HG03066 (cell line): Measurements from ENCODE around the gene NEUROD1.
"Not testable (repeated sequence)": the region's sequence is repeated elsewhere in the genome, so short reads cannot be mapped to it uniquely, and the experiment has no call there.

ENCODE experiments used
- ATAC-seq: cut with Tn5 transposase; IDR thresholded peaks from one replicate; pipeline ENCODE4 v1.9.1; 2021; ENCODE audit warnings: low read depth; ENCODE audit not compliant: unreplicated experiment

NEUROD1 gene

DNA sequence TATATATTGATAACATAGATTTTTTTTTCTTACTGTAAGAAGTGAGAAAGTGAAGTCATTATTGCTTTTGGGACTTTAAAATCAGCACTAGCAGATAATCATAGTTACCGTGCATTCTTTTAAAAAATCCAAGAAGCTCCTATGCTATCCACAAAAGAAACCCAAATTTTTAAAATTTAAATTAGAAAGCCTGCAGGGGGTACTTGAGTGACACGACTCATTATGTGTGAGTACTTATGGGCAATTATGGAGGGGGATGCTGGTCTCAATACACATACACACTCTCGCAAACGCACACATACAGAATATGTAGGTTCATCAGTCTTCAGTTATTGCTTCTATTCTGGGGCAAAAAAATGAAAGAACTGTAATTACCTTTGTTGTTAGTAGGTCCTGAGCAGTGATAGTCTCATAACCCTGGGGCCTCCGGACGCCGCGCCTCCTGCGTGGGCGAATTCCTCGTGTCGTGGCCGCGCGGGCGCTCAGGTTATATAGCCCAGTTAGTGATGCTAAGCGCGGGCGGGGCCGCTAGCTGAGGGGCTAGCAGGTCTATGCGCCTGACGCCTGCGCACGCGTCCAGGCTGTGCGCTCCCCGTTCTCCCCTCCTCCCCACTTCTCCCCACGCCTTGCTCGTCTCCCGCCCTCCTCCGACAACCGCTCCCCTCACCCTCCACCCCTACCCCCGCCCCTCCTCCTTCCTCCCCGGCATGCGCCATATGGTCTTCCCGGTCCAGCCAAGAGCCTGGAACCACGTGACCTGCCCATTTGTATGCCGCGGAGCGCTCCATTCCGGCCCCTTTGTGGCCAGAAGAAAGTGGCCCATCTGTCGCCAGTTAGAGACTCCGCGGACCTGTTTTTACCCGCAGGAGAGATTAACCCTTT is at the start of gene NEUROD1:
Gene NEUROD1, minus strand, starts transcription at position 463 of the 882 bp plus-strand sequence. CDS start 1,657 bp downstream, outside the sequence.
- no peak for ATAC-seq

DNA sequence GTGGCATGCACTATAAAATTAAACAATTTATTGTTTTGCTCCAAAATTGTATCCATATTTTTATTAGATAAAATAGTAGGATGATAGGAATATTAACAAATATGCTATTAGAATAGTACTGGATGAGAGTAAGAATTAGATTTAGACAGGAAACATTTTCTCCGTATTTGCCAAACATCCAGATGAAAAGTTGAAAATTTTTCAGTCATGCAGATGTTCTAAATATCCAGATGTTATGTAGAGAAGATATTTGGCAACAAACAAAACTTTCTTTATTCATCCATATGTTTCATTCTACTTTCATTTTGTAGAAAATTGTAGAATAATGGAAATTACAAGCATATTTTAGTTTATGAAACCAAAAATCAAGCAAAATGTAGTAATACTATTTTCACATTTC is 45.2 kb upstream of the NEUROD1 start:
- ATAC-seq: no peak

DNA sequence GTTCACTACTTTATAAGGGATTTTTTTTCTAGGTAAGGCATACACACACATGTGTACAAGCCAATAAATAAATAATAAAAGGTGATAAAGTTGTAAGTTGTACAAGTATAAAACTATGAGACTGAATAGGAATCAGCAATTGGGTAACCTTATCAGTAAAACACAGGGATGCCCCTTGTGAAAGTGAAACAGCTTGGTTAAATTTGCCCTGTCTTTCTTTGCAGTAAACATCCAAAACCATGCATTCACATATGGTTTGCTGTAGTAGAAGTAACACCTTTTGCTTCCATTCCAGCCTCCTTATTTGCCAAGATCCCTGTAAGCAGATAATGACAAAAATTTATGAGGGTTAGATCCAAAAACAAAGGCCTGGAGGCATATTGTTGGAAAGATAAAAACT is 44.3 kb upstream of the NEUROD1 start:
- ATAC-seq: no peak

DNA sequence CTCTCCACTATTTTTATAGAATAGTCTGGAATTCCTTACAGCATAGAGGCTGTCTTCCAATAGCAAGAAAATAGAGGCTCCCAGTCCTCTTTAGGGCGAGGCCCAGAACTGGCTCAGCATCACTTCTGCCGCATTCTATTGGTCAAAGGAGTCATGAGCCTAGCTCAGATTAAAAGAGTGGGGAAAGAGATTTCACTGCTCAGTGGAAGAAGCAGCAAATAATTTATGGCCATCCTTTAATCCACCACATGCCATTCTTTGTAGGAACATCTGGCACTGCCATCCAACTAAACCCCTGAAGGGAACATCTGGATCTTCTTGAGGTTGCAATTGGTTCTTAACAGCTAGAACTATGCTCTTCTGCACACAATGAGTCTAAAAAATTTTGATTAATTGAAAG is 43.4 kb upstream of the NEUROD1 start:
- no peak for ATAC-seq

DNA sequence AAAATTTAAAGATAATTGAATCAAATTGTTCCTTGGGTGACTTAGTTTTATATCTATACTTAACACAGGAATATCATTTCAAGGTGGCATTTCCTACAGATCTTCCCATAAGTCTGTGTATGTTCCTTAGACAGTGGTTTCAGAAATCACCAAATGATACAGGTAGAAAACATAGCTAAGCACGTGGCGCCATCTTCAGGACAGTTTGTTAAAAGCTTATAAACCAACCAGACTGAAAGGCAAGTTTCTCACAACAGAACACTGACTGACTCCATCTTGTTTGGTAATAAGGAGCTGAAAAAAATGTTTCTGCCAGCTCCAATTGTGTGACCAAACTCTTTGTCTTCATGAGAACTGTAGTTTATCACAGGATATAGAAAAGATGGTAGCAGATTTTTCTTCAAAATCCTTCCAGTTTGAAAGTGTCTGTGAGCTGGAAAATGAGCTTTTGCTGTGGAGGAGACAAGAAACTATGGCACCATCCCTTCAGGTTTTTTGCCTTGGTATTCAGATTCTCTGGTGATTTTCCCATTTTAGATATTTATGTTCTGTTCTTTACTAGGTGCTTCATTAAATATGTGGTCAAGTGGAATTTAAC is 34.8 kb upstream of the NEUROD1 start:
- peak; percentile 91 for ATAC-seq

DNA sequence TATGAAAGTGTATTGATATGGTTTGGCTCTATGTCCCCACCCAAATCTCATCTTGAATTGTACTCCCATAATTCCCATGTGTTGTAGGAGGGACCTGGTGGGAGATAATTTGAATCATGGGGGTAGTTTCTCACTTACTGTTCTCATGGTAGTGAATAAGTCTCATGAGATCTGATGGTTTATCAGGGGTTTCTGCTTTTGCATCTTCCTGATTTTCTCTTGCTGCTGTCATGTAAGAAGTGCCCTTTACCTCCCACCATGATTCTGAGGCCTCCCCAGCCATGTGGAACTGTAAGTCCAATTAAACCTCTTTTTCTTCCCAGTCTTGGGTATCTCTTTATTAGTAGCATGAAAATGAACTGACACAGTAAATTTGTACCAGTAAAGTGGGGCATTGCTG is 30.7 kb upstream of the NEUROD1 start:
- not testable (repeated sequence) for ATAC-seq

DNA sequence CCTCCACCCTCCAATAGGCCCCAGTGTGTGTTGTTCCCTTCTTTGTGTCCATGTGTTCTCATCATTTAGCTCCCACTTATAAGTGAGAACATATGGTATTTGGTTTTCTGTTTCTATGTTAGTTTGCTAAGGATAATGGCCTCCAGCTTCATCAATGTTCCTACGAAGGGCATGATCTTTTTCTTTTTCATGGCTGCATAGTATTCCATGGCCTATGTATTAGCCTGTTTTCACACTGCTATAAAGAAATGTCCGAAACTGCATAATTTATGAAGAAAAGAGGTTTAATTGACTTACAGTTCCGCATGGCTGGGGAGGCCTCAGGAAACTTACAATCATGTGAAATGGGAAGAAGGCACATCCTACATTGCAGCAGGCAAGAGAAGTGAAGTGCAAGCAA is 22.2 kb upstream of the NEUROD1 start:
- ATAC-seq: not testable (repeated sequence)

DNA sequence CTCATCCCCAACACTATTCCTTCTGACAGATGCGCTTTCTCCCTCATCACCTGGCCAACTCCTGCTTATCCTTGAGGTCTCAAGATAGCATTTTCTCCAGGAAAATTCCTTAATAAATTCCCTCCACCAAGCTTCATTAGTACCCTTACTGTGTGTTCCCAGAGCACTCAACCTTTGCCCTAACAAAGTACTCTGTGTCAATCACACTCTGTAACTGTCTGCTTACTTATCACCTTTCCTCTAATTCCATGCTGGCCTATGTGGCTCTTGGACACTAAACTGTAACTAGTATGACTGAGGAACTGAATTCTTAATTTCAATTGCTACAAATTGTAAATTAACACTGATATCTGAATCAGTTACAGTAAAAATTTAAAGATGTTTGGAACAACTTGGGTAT is 17.9 kb upstream of the NEUROD1 start:
- no peak for ATAC-seq

DNA sequence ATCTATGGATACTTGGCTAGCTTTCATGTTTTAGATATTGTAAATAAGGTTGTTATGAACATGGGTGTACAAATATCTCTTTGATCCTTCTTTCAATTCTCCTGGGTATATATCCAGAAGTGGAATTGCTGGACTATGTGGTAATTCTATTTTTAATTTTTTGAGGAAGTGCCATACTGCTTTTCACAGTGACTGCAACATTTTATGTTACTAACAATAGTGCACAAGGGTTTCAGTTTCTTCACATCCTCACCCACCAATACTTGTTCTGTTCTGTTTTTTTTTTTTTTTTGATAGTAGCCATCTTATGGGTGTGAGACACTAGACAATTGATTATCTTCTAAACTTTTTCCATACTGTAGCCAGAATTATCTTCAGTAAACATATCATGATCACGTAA is 17.3 kb upstream of the NEUROD1 start:
- no peak for ATAC-seq

DNA sequence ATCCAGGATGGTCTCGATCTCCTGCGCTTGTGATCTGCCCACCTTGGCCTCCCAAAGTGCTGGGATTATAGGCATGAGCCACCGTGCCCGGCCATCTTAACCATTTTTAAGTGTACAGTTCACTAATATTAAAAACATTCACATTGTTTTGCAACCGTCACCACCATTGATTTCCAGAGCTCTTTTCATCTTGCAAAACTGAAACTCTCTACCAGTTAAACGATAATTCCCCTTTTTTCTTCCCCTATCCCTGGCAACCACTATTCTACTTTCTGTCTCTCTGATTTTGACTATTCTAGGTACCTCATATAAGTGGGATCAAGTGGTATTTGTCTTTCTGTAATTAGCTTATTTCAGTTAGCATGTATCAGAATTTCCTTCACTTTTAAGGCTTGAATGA is 16.8 kb upstream of the NEUROD1 start:
- ATAC-seq: no peak

DNA sequence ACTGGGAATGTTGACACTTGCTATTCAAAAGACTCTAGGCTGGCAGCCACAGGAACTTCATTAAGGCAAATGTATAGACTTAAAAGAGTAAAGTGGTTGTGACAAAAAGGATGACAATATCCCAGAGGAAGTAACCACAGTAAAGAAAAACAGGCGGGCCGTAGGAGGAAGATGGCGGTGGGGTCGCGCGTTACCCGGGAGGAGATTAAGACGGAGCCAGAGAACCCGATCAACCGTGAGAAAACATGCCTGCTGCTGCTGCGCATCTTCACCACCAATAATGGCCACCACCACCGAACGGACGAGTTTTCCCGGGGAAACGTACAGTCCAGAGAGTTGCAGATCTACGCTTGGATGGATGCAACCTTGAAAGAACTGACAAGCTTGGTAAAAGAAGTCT is 14.0 kb upstream of the NEUROD1 start:
- no peak for ATAC-seq

DNA sequence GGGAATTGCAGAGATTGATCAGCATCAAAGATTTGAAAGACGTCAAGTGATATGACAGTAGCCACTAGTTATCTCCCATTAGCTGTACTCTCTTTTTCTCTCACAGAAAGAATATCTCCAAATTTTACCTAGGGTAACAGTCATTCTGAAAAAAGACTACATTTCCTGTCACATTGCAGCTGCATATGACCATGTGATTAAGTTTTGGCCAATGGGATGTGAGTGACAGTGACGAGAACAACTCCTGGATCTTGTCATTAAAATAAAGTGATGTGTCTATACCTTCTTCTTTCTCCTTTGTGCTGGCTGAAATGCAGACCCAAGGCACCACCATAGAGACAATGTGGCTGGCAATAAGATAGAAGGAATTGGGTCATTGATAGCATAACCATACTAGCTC is 10.5 kb upstream of the NEUROD1 start:
- no peak for ATAC-seq

DNA sequence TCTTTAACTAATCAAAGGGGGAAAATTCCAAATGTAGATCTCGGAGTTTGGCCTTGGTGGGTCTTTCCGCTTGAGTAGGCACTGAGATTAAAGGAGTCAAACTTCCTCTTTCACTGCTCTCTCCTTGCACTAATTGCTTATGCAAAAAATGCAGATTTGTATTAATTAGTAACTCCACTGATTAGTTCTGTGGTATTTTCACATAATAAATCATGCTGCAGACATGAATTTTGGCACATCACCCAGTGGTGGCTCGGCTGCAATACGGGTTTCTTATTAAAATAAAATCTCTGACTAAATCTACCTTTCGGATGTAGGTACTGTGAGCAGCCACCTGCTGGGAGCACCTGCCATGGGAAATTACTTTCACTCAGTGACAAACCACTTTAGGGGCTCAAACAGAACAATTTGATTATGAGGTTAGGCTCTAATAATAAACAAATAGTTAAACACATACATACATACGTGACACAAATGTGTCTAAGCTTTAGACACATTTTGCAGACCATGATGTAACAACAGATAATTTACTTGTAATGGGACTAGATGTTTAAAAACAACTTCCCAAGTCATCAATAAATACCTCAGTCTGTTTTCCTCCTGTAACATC is 6.4 kb upstream of the NEUROD1 start:
- ATAC-seq: no peak

DNA sequence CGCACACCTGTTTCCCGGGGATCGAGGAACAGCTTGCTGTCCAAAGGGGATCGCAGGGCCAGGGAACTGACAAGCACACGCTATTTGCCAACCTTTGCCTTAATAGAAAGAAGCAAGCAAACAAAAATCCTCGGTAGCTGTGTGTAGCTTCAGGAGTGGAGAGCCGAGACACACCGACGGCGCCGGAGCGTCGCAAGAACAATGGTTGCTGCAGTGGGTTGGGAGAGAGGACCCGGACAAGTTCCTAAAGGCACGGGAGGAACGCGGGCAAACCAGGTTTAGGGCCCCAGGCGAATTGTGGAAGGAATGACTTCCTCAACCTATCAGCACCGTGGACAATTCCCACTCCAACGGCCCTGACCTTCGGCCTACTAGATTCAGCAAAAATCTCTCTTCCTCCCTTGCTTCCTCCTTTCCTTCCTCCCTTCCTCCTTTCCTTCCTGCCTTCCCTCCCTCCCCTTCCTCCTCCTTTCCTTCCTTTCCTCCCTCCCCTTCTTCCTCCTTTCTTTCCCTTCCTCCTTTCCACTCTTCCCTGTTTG is 4.9 kb upstream of the NEUROD1 start:
- no peak for ATAC-seq

DNA sequence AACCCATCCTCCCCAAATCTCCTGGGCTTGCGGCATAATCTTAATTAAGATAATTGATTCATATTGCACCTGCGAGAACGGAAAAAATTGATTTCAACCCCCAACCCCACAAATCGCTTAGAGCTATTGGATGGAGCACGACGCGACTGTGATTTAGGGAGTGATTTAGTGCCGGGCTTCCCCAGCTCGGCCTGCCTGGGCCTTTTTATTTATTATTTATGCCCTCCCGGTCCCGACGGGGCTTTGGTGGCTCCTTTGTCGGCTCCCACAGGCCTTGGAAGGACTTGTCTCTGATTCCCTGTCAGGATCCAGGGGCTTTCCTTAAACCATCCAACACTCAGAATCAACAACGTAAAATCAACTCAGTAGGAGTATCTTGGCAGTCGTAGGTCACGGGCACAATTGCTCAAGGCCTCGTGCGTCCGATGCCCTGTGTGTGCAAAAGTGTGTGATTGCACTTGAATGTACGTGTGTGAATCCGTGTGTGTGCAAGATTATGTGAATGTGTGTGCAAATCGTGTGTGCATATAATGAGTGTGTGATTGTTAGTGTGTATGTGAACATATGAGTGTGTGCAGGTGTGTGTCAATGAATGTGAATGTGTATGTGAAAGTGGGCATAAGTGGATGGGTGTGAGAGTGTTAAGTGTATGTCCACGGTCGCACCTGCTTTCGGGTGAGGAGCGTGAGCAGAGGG is 4.3 kb upstream of the NEUROD1 start:
- ATAC-seq: no peak

DNA sequence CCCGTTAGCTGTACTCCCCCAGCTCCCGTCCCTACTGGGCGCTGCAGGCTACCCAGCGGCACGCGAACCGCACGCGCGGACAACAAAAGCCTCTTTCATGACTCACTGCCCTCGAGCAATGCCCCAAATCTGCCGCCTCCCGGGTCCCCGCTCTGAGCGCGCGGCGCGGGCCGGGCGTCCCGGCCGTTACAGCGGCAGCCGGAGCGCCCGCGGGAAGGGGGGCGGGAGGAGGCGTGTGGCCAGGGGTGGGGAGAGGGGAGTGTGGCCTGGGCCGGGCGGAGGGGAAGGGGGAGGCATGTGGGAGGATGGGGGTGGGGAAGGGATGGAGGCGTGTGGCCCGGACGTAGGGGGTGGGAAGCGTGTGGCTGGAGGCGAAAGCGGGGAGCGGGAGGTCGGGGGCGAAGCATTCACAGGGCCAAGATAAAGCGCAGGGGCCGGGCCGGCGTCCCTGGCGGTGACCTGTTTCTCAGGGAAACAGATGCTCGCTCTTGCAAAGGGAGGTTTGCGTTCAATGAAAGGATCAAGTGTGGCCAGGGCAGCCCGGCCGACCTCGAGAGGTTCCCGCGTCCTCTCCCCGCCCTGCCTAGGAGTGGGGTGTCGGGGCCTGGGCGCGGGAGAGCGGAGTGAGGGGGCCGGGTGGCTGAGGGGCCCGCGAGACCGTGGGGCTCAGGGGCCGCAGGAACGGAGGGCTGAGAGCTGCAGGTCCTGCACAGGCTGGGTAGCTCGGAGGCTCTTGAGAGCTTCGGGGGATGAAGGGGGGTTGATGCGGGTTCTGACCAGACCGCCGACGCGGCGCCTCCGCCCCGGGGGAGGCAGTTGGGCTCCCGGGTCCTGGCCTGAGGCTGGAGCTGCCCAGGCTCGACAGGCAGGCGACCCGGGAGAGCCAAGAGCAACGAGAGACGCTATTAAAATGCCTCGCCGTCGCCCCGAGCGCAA is 3.5 kb upstream of the NEUROD1 start:
- no peak for ATAC-seq

DNA sequence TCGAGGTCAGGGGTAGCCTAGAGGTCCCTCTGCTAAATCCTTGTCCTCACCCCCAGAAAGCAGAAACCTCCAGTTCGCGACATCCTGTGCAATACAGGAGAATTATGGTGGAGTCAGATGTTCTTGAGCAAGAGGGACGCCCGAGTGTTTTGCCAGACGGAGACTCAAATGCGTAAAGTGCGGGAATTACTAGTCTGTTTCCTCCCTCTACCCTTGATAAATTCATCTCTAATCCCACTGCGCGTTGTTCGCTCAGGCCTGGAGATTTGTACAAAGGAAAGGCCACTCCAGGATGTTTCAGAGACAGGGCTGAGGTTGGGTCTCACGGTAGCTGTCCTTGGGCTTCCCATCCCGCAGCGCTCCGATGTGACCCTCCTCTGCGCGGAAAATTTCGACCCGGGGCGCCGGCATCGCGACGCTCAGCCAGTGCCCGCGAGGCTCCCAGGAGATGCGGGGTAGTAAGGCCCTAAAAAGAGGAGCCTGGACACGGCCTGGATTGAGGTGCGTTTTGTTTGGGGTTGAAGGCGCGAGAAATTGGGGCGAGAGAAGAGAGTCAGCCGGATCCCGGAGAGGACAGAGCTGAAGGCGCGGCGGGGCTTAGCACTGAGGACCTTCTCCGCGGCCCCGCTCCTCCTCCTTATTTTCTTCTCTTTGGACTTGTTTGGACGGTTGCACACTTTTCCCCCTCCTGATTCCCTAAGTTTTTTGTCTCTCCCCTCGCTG is 2.6 kb upstream of the NEUROD1 start:
- ATAC-seq: no peak

DNA sequence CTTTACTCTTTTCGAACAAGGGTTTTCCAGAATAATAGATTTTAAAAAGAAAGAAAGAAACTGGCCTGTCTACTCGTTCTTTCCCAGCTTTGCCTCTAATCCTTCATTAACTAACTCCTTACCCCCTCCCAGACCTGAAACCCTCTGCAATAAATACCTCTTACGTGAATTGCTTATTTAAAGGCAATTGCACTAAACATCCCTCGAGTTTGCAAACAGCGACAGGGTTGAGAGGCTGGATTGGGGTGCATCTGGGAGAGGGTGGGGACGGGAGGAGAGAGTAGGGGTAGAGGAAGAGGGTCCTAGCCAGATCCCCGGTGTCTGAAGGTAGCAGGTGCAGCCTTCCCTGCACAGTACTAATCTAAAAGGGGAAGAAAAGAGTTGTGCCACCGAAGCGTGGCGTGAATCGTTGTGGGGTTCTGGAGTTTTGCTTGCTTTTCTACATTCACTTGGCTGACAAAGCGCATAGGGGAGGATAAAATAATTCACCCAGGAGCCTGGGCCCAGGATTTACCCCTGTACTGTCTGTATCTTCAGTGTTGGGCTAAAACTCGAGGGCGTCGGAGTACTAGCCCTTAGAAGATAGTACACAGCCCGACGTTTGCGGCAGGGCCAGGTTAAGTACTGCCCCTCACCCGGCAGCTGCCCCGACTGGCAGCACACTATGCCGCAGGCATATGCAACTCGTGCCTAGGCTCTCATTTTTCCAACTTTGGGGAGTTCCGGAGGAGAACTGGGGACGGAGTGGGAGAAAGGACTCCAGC is 1.9 kb upstream of the NEUROD1 start:
- no peak for ATAC-seq
